NCI-H345 treated with DMSO at 0.1 percent for 48 hours (cell line): ENCODE data around the gene BBLN.

Experiments
- DNase-seq: peaks from one replicate; lab custom pipeline; 2025; ENCODE audit not compliant: unreplicated experiment; lab: John Stamatoyannopoulos, UW

Gene BBLN

DNA sequence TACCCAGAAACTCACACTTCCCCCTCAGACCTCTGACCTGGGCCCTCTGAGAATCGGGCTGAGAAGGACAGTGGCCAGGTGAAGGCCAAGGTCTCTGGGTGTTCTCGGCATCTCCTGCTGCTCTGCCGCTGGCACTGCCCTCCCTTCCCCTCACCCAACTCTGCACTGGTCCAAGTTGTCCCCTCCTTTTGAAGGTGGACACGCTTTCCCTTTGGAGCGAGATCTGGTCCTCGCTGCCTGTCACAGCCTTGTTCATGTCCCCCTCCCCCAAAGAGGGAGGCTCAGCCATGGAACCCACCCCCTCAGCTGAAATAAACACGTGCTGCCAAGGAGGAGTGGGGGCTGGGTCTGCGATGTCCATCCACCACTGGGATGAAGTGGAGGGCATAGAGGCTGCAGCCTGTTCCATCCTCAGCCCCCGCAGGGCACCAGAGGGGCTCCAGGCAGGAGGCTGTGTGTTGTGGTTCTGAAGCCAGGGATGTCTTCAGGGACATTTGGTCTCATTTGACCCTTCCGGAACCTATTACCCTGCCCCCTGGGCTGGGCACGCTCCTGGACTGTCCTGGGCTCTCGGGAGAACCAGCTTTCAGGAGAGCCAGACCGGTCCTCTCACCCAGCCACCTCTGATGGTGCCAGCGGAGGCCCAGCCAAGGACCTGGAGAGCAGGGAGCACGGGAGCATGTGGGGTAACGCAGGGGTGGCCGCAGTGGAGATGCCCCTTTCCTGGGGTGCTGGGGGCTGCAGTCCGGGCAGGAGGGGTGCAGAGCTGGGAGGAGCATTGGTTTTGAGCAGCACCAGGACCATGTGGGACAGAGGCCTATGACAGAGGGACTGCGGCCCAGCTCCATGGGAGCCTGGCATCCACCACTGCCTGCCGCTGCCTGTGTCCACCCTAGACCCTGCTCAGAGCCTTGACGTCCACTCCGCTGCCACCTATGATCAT is 15.6 kb upstream of the BBLN start:
- DNase-seq: no peak

- DNase-seq: no peak
These were observed 14.5 kb upstream of the BBLN start for GRCh38 chr9:128145536-128145935.

DNA sequence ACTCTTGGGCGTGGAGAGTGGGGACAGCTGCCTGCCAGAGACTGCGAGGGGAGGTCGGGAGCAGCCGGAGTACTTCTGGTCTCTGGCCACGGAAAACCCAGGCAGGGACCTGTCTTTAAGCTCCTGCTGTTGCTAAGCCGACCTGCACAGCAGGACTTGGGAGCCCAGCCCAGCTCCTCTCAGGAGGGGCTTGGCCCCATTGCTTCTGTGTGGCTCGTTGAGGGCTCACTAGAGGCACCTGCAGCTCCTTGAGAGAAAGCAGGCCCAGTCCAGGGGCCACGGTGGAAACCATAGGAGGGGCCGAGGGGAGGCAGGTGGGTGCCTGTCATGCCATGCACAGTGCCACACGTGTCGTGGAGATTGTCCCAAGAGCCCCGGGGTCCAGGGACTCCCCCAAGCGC is 14.1 kb upstream of the BBLN start:
- no peak for DNase-seq

DNA sequence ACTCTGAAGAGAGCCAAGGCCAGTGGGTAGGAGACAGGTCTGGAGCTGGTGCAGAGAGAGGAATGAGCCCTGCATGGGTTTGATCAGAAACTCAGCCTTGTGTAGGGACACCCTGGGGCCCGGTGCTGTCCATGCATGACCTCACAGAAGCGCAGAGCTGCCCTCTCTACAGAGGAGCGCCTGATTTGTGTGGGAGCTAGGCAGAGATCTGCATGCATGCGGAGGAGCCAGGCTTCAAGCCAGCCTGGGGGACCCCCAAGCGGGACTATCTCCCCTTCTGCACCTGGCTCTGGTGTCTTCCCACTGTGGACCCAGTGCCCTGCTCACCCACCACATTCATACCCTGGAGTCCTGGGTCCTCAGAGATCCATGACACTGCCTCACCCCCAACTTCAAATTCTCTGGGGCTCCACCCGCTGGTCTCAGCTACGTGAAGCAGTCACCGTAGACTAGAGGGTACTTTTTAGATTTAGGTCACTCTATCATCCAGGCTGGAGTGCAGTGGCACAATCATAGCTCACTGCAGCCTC is 13.4 kb upstream of the BBLN start:
- DNase-seq: no peak

DNA sequence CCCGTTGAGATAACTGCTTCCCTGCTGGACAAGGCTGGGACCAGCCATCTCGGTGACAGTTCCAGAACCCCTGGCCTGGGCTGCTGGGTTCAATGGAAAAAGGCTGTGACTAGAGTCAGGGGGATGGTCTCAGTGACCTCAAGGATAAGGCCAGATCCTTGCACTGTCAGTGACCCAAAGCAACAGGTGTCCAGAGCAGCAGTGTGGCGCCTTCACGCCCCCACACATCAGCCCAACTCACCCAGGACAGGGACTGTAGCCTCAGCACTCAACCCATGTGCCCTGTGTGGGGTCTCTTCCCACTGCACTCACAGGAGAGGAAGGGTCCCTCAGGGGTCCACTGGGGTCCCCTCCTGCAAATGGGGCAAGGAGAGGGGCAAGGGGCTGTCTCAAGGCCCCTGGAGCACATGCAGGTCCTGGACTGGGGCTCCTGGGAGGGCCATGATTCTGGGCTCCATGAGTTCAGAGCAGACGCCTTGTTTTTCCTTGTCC is 11.5 kb upstream of the BBLN start:
- DNase-seq: no peak

- DNase-seq: no peak
These were observed 10.9 kb upstream of the BBLN start, which contains the start of gene LCN2 for GRCh38 chr9:128149001-128149701. Gene LCN2, plus strand, starts transcription at chr9:128149453. Its CDS starts 73 bp downstream, at chr9:128149526.

DNA sequence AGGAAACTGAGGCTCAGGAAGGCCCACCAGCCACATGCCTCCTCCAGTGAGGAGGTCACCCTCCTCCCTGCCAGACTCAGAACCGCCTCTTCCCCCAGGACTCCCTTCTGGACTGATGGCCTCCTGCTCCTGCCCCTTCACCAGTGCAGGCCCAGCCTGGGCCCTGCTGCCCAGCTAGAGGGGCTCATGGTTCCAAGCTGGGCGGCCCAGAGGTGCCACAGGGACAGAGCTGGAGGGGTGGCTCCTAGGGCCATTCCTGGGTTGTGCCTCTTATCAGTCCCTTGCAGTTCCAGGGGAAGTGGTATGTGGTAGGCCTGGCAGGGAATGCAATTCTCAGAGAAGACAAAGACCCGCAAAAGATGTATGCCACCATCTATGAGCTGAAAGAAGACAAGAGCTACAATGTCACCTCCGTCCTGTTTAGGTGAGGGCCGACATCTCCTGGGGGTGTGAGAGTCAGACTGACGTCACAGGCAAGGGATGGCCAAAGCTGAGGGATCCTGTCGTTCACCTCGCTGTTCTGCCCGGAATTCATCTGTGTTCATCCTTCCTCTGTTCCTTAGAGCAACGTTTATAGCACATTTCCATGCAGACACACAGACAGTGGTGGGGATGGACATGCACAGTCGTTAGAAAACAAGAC is 10.0 kb upstream of the BBLN start:
- DNase-seq: no peak

- no peak for DNase-seq
These were observed 9.3 kb upstream of the BBLN start for GRCh38 chr9:128150594-128151308.

- DNase-seq: no peak
These were observed 8.5 kb upstream of the BBLN start for GRCh38 chr9:128151309-128152132.

- no peak for DNase-seq
These were observed 7.7 kb upstream of the BBLN start for GRCh38 chr9:128152133-128153059.

DNA sequence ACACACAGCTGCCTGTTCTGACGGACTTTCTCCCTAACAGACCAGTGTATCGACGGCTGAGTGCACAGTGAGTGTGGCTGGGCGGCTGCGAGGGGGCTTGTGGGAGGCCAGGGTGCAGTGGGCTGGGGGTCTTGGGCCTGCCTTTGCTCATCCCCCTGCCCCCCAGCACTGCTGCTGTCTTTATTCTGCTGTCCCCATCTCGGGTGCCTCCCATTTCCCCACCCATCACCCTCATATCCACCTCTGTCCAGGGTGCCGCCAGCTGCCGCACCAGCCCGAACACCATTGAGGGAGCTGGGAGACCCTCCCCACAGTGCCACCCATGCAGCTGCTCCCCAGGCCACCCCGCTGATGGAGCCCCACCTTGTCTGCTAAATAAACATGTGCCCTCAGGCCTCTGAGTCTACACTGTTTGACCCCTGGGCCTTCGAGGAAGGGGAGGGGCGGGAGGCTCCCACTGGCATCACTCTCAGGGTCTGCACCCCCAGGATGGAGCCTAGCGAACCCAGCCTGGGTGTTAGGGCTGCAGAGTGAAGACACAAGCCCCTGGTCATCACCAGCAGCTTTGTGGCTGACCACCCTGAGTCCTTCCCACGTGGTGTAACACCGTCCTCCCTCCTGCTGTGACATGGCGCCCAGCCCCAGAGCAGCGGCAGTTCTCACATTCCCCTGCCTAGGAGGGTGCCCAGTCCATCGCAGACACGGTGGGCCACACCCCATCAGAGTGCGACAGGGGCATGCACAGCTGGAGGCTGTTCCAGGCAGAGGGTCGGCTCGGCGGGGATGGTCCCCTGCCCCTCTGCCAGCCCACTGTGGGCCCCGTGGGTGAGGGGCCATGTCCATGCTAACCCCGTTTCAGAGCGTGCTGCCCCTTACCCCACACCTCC is 6.8 kb upstream of the BBLN start:
- no peak for DNase-seq

DNA sequence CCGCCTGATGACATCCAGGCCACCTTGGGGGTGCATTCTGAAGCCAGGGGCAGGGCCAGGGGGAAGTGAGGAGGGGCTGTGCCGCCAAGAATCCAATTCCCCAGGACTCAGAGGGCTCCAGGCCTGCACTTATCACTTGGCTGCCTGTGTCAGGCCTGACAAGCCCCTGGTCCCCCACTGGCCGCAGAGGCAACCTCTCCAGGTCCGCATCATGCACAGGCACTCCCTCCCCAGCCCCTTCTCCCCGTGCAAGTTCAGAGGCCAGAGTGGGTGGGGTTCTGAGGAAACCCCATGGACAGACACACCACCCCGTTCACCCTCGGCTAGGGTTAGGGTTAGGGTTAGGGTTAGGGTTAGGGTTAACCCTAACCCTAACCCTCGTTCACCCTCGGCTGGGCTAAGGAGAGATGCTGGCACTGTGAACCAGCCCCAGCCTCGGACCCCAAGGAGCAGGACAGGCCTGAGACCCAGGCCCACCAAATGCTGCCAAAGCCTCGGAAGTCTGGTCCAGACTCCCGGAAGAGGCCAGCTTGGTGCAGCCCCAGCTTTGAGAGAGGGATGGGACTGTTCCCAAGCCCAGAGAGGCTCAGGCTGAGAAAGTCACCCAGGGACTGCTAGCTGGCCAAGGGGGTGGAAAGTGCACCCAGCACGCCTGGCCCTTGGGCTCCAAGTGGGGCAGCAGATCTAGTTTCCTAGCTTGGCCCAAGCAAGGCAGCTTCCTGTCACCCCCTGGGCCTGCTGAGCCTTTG is 5.9 kb upstream of the BBLN start:
- no peak for DNase-seq

GRCh38 chr9:128155736-128156500 is 4.1 kb upstream of the BBLN start:
- DNase-seq: no peak

- DNase-seq: no peak
These were observed 612 bp upstream of the BBLN start for GRCh38 chr9:128159522-128159783.

DNA sequence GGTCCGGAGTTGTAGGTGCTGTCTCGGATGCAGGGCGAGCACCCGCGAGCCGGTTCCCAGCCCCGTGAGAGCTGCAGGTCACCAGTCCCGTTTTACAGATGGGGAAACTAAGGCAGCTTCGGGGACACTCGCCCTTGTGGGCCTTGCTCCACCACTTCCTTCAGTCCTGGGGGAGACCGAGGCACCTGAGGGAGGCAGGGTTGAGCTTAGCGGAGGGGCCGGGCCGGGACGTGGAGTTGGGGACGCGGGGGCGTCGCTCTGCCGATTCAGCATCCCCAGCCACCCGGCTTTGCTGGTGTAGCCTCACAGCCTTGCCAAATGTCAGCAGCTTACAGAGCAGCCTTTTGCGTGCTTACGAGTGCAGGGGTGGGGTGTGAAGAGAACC is 530 bp downstream of the BBLN start:
- no peak for DNase-seq

DNA sequence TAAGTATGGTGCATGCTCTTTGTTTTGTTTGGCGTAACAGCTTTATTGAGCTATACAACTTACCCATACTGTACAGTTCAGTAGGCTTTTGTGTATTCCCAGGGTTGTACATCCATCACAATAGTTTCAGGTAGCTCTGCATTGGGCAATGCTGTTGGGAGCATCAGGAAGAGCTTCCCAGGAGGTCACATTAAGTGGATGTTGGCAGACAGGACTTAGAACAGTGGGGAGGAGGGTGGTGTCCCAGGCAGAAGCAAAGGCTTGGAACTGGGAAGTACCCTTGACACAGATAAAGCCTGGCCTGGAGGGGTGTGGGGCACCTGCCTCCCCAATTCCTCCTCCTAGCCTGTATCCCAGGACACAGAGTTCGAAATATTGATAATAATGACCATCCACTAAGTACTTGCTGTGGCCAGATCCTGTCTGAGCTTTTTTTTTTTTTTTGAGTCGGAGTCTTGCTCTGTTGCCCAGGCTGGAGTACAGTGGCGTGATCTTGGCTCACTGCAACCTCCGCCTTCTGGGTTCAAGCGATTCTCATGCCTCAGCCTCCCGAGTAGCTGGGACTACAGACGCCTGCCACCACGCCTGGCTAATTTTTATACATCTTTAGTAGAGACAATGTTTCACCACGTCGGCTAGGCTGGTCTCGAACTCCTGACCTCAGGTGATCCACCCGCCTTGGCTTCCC is 1.3 kb downstream of the BBLN start:
- DNase-seq: peak; percentile 74
